ENCODE measurements around the gene RACGAP1. TPM values are rescaled to one million over a fixed set of nuclear protein-coding genes. Genes with fewer than 3 reads are reported as not detected.

RACGAP1 gene
- total and polyA plus RNA-seq, 2 donors (not counting 1 experiment from before 2014, with no cell fraction given), result 4.1 to 14.2 TPM

DNA sequence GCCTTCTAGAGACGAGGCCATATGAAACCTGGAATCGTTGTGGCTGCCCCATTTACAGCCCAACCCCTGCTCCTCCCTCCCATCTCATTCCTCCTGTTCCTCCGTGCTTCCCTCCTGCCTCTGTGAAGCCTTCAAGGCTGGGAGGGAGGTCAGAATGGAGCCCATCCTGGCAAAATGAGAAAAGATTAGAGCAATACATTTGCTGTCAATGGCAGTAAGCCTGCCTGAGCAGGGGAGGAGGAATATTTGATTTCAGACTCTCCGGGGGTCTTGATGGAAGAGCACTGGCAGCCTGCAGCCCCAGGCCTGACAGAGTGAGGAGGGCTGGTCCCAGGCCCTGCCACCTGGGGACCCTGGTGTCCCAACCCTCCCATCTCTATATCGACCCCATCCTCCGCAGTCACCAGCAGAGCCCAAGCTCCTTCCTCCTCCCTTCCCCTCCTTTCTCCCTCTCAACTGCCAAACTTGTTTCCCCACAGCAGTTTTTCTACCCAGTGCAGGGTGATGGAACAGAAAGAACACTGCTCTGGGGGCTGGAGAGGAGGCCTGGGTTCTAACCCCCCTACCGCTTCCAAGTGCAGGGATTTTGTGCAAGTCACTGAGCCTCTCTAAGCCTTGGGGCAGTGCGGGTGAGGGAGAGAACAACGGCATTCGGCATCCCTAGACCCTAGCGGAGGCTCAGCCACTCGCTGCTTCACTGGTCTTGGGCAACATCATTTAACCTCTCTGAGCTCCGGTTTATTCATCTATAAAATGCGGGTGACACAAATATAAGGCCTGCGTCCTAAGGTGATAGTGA is 16.0 kb upstream of the RACGAP1 start:
- Histone ChIP-seq H3K4me3 (ENCODE audit: control extremely low read depth in 1 of 5, extremely low read depth in 1 of 5, insufficient read depth in 1 of 5, low read depth in 2 of 5, low read length in 4 of 5) (no peak overlapping the region), H3K9ac (ENCODE audit: low read length) (no peak overlapping the region), H3K4me2 (replicated peaks; ENCODE audit: low read depth, low read length, poor library complexity, severe bottlenecking) (no peak overlapping the region), H3K27ac (ENCODE audit: low read length in 2 of 2) (no peak overlapping the region), H3K79me2 (ENCODE audit: control insufficient read depth, insufficient read depth, low read length) (no peaks in the 10 kb centered on the region), H3K27me3 (replicated peaks in 1 of 4; ENCODE audit: control extremely low read depth in 1 of 4, control insufficient read depth in 3 of 4, insufficient read depth in 4 of 4, low read length in 3 of 4) (no peaks in the 10 kb centered on the region), H3K4me1 (ENCODE audit: control insufficient read depth in 2 of 2, insufficient read depth in 2 of 2, low read length in 2 of 2) (no peaks in the 10 kb centered on the region), H3K9me3 (ENCODE audit: control extremely low read depth in 1 of 3, control insufficient read depth in 2 of 3, insufficient read depth in 1 of 3, low read length in 2 of 3) (no peaks in the 10 kb centered on the region), H3K36me3 (replicated peaks in 1 of 2; ENCODE audit: control extremely low read depth in 1 of 2, control insufficient read depth in 1 of 2, extremely low read depth in 1 of 2, insufficient read depth in 2 of 2, low read length in 1 of 2) (no peaks in the 10 kb centered on the region), H2AFZ (ENCODE audit: insufficient read depth, low read depth, low read length, poor library complexity, severe bottlenecking) (no peak overlapping the region), H4K20me1 (ENCODE audit: control insufficient read depth, insufficient read depth, low read length, poor library complexity, severe bottlenecking) (no peaks in the 10 kb centered on the region)
- Mint-ChIP-seq H3K4me3 (no peak overlapping the region), H3K4me1 (no peaks in the 10 kb centered on the region), H3K27ac (no peak overlapping the region), H3K9me3 (ENCODE audit: insufficient read depth) (no peaks in the 10 kb centered on the region), H3K27me3 (peaks cover 8% of the 10 kb centered on the region)
- no peak for DNase-seq
- WGBS (ENCODE audit: insufficient coverage), result 97% methylated on average over 13 of the region's 15 CpGs
- ChIA-PET CTCF (interaction anchor here (1.0 kb wide), 1 partner anchor 9 kb away, joined by 6 read pairs; no protein-coding TSS in a partner anchor), POLR2A (no interaction called here)
- no peak for ATAC-seq (ENCODE audit: low read depth)
- intact Hi-C loops (cut with micrococcal nuclease), result no loop called here
- TF ChIP-seq, protein P1, sequence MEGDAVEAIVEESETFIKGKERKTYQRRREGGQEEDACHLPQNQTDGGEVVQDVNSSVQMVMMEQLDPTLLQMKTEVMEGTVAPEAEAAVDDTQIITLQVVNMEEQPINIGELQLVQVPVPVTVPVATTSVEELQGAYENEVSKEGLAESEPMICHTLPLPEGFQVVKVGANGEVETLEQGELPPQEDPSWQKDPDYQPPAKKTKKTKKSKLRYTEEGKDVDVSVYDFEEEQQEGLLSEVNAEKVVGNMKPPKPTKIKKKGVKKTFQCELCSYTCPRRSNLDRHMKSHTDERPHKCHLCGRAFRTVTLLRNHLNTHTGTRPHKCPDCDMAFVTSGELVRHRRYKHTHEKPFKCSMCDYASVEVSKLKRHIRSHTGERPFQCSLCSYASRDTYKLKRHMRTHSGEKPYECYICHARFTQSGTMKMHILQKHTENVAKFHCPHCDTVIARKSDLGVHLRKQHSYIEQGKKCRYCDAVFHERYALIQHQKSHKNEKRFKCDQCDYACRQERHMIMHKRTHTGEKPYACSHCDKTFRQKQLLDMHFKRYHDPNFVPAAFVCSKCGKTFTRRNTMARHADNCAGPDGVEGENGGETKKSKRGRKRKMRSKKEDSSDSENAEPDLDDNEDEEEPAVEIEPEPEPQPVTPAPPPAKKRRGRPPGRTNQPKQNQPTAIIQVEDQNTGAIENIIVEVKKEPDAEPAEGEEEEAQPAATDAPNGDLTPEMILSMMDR (IDR thresholded peaks at IDR 0.05), result no peak
- no peak for TF ChIP-seq EZH2 (IDR thresholded peaks at IDR 0.05; ENCODE audit: borderline replicate concordance, insufficient read depth, low read depth, low read length, poor library complexity, severe bottlenecking)

DNA sequence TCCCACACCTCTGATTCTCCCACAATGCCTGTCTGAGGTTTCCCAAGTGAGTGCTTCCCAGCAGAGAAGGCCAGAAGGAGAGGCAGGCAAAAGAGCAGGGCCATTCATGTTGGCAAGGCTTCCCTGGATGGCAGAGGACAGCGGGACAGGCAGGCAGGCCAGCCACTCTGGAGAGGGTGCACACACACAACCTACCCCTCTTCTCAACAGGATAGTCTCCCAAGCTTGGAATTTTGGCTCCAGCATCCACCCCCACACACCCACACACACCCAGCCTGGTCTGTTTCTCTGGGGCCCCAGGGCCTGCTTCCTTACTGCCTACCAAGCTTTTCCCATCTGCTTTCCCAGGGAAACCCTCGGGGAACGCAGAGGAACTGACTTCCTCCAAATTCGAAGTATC is 15.4 kb upstream of the RACGAP1 start:
- no peak overlapping the region for H3K9ac ChIP-seq (ENCODE audit: low read length)
- no peak for TF ChIP-seq EZH2 (IDR thresholded peaks at IDR 0.05; ENCODE audit: borderline replicate concordance, insufficient read depth, low read depth, low read length, poor library complexity, severe bottlenecking)
- TF ChIP-seq, protein P1 (IDR thresholded peaks at IDR 0.05), result no peak
- Mint-ChIP-seq H3K4me3 (no peak overlapping the region), H3K27me3 (peaks cover 10% of the 10 kb centered on the region), H3K27ac (no peak overlapping the region), H3K9me3 (ENCODE audit: insufficient read depth) (no peaks in the 10 kb centered on the region), H3K4me1 (no peaks in the 10 kb centered on the region)
- ATAC-seq (ENCODE audit: low read depth) (no peak), DNase-seq (no peak)
- ChIA-PET CTCF (interaction anchor here (0.7 to 3.3 kb wide), 5 partner anchors 15 to 1664 kb away, joined by 3 to 17 read pairs (median 6); partner anchors contain the start of gene RACGAP1), POLR2A (no interaction called here)
- no peaks in the 10 kb centered on the region for H3K27me3 ChIP-seq (replicated peaks in 1 of 4; ENCODE audit: control extremely low read depth in 1 of 4, control insufficient read depth in 3 of 4, insufficient read depth in 4 of 4, low read length in 3 of 4)
- 73% methylated on average over 4 of the region's 4 CpGs for WGBS (ENCODE audit: insufficient coverage)
- H3K36me3 ChIP-seq (replicated peaks in 1 of 2; ENCODE audit: control extremely low read depth in 1 of 2, control insufficient read depth in 1 of 2, extremely low read depth in 1 of 2, insufficient read depth in 2 of 2, low read length in 1 of 2), result no peaks in the 10 kb centered on the region
- no peak overlapping the region for H3K4me3 ChIP-seq (ENCODE audit: control extremely low read depth in 1 of 5, extremely low read depth in 1 of 5, insufficient read depth in 1 of 5, low read depth in 2 of 5, low read length in 4 of 5)
- intact Hi-C loops (cut with micrococcal nuclease), result no loop called here
- H2AFZ ChIP-seq (ENCODE audit: insufficient read depth, low read depth, low read length, poor library complexity, severe bottlenecking), result no peak overlapping the region
- no peak overlapping the region for H3K4me2 ChIP-seq (replicated peaks; ENCODE audit: low read depth, low read length, poor library complexity, severe bottlenecking)
- H3K79me2 ChIP-seq (ENCODE audit: control insufficient read depth, insufficient read depth, low read length), result no peaks in the 10 kb centered on the region
- no peak overlapping the region for H3K27ac ChIP-seq (ENCODE audit: low read length in 2 of 2)
- no peaks in the 10 kb centered on the region for H4K20me1 ChIP-seq (ENCODE audit: control insufficient read depth, insufficient read depth, low read length, poor library complexity, severe bottlenecking)
- H3K9me3 ChIP-seq (ENCODE audit: control extremely low read depth in 1 of 3, control insufficient read depth in 2 of 3, insufficient read depth in 1 of 3, low read length in 2 of 3), result no peaks in the 10 kb centered on the region
- H3K4me1 ChIP-seq (ENCODE audit: control insufficient read depth in 2 of 2, insufficient read depth in 2 of 2, low read length in 2 of 2), result no peaks in the 10 kb centered on the region

Data from B cell (primary cell).